ENCODE data around the gene TGFBR1.

The TGFBR1 gene

GRCh38 chr9:99060621-99061020 lies 44.3 kb upstream of the TGFBR1 start:
- H3K4me3 ChIP-seq (ENCODE audit: low read depth, low read length) = no peak overlapping the region
- no peak for TF ChIP-seq CTCF (IDR thresholded peaks at IDR 0.05; ENCODE audit: borderline replicate concordance, insufficient read depth, low read depth, low read length)

GRCh38 chr9:99062549-99062948 lies 42.4 kb upstream of the TGFBR1 start:
- TF ChIP-seq CTCF (IDR thresholded peaks at IDR 0.05; ENCODE audit: borderline replicate concordance, insufficient read depth, low read depth, low read length) = no peak
- no peak overlapping the region for H3K4me3 ChIP-seq (ENCODE audit: low read depth, low read length)

GRCh38 chr9:99063522-99063921 lies 41.4 kb upstream of the TGFBR1 start:
- no peak overlapping the region for H3K4me3 ChIP-seq (ENCODE audit: low read depth, low read length)
- no peak for TF ChIP-seq CTCF (IDR thresholded peaks at IDR 0.05; ENCODE audit: borderline replicate concordance, insufficient read depth, low read depth, low read length)

GRCh38 chr9:99066571-99066970 lies 38.3 kb upstream of the TGFBR1 start:
- H3K4me3 ChIP-seq (ENCODE audit: low read depth, low read length) = no peak overlapping the region
- no peak for TF ChIP-seq CTCF (IDR thresholded peaks at IDR 0.05; ENCODE audit: borderline replicate concordance, insufficient read depth, low read depth, low read length)

GRCh38 chr9:99069075-99069474 lies 35.8 kb upstream of the TGFBR1 start:
- TF ChIP-seq CTCF (IDR thresholded peaks at IDR 0.05; ENCODE audit: borderline replicate concordance, insufficient read depth, low read depth, low read length) = no peak

GRCh38 chr9:99069546-99069945 lies 35.4 kb upstream of the TGFBR1 start:
- H3K4me3 ChIP-seq (ENCODE audit: low read depth, low read length) = no peak overlapping the region
- no peak for TF ChIP-seq CTCF (IDR thresholded peaks at IDR 0.05; ENCODE audit: borderline replicate concordance, insufficient read depth, low read depth, low read length)

More at GRCh38 chr9:99069075-99069474, 35.8 kb upstream of the TGFBR1 start:
- no peak overlapping the region for H3K4me3 ChIP-seq (ENCODE audit: low read depth, low read length)

- H3K4me3 ChIP-seq (ENCODE audit: low read depth, low read length) = no peak overlapping the region
- no peak for TF ChIP-seq CTCF (IDR thresholded peaks at IDR 0.05; ENCODE audit: borderline replicate concordance, insufficient read depth, low read depth, low read length)
Observed at GRCh38 chr9:99070681-99071080, 34.2 kb upstream of the TGFBR1 start.

All from GM12875 (cell line).